ENCODE measurements around the gene SLC6A2.
"Not testable (repeated sequence)": the region's sequence is repeated elsewhere in the genome, so short reads cannot be mapped to it uniquely, and the experiment has no call there.

Gene SLC6A2

DNA sequence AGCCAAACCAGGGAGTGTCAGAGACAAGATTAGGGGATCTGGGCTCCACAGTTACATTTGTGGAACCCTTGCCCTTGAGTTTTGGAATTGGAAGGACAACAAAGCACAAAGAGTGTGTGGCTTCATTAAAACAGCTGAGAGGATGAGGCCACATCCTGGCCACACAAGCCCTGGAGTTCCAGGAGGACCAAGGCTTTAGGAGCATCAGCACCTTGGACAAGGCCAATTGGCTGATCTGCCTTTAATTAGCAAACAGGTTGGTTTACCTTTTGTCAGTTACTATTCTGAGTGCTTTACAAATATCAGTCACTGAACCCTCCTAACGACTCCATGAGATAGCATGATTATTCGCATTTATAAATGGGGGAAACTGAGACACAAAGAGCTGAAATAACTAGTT lies 54.7 kb downstream of the SLC6A2 start:
- DNase-seq (ENCODE audit: low read depth in 2 of 2): no peak

DNA sequence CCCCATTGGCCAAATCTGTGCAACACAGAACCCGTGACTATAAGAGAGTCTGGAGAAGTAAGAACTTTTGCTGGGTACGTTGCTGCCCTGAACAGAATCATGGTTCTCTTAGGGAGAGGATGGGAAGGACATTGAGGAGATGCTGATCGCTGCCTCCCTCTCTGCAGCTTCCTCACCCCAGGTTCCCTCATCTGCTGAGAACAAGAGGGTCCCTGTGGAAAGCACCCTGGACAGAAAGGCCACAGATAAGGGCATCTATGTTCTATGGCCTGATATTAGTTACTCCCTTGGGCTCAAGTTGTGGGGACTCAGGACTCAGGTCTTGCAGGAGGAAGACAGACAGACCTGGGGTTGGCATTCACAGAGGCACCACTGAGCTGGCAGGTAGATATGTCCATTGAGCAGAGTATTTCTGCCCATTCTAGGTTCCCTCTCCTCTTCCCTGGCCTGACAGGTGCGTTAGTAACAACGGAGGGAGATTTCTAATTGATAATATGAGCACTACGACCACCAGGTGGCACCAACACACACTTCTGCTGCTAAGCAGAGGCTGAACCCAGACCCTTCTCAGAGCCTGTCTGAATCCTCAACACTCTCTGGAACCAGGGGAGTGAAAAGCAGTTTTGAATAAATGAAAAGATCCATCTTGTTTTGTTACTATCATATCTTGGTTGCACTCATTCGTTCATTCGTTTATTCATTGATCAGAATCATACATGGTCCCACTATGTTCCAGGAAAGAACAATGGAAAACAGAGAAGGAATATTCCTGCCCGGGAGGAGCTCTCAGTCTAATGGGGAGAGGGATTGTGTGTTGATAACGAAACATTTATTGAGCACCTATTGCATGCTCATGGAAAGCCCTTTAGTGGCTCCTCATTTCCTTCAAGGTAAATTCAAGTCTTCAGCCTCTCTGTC lies 56.4 kb downstream of the SLC6A2 start:
- DNase-seq (ENCODE audit: low read depth in 2 of 2): peak; percentile 10 to 39

GRCh38 chr16:55713103-55713502 lies 57.3 kb downstream of the SLC6A2 start:
- DNase-seq (ENCODE audit: low read depth in 2 of 2): no peak

DNA sequence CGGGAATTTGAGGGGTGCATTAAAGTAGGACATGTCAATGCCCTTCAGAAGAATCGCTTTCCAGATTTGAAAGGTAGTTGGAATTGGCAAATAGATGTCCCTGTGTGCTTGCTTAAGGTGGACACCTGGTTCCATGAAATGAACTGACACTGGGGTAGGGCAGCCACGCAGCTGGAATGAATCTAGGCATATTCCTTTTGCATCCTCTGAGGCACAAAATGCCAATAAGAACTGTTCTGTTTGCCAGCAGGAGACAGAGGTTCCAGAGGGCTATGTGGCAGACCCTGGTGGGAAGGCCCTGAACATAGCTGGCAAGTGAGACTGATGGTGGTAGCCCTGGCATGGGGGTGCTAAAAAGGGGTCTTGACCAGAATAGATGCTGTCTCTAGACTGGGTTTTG lies 61.5 kb downstream of the SLC6A2 start:
- DNase-seq (ENCODE audit: low read depth in 2 of 2): no peak

DNA sequence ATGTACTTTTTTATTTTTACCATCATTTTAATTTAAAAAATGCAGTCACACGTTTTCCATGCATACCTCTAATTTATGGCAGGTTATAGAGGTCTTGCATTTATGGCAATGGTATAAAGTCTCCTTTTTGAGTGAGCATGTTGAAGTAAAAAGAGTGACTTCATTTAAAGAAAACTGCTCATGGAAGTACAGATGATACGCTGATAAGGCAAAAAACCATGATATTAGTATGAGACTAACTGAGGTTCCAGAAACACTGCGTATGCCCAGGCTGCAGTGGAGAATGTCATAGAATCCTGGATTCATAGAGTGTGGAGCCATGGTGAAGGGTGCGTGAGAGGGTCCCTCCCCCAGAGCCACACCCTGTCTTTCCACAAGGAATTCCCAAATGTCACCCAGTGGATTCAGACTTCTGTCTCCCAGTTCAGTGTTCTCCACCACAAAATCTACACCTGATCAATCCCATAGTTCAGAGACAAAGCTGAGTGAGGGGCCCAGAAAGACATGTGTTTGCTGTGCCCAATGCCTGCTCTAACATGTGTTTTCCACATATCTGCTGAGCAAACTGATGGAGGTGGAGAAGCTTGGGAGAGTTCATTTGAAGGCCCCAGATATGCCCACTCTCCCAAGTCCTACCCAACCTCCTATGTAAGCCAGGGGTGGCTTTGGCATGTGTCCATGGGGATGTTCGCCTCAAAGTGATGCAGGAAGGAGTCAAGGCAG lies 69.4 kb downstream of the SLC6A2 start:
- no peak for DNase-seq (ENCODE audit: low read depth in 2 of 2)

DNA sequence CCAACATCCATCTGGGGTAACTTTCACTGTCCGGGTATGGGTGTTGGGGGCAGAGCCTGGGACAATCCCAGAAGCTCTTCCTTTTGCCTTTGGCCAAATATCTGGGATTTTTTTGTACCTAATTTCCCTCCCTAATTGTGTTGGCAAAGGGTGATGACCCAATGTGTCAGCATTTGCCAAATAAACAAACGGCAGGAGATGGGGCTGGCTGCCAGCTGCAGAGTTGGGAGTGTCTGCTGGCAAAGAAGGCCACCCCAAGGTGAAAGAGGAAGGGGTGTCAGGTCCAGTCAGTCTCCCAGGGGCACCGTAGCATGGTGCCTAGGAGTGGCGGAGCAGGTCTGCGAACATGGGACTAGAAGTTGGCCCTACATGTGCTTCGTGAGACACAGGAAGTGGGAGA lies 73.0 kb downstream of the SLC6A2 start:
- DNase-seq (ENCODE audit: low read depth in 2 of 2): no peak

- no peak for DNase-seq (ENCODE audit: low read depth in 2 of 2)
Observed at GRCh38 chr16:55730115-55730514, 74.3 kb downstream of the SLC6A2 start.

GRCh38 chr16:55732496-55732895 lies 76.7 kb downstream of the SLC6A2 start:
- DNase-seq (ENCODE audit: low read depth in 2 of 2): no peak

DNA sequence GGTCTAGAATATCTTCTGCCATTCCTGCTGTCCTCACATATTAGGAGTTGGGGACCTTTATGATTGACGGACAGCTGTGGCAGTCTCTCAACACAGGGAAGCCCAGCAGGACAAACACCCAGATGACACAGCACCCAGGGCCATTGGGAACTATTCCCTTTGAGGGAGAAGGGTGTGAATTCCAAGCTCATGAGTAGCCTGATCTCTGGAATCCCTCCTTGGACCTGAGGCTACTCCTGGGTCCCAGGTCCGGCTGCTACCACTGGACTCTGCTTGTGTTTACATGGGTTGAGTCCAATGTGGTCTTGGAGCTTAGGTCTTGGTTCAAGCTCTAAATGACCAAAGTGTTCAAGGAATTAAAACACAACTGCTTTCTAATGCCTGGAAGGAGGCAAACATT lies 78.9 kb downstream of the SLC6A2 start:
- DNase-seq (ENCODE audit: low read depth in 2 of 2): no peak

- DNase-seq (ENCODE audit: low read depth in 2 of 2): no peak
Observed at GRCh38 chr16:55735120-55735781, 79.5 kb downstream of the SLC6A2 start.

DNA sequence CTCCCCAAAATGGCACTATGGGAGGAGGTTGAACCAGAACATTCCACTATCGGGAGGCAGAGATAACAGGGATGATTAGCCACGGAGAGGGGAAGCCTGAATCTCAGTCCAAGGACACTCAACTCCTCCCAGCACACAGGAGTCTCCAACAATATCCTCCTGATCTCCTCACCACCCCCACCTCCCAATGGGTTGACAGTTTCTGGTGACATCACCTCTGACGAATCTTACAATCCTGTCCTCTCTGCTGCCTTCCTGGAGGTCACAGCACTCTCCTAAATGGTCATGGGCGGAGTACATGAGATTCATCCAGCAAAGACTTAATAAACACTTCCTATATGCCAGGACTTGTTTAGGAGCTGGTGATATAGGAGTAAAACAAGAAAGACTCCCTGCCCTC lies 80.9 kb downstream of the SLC6A2 start:
- no peak for DNase-seq (ENCODE audit: low read depth in 2 of 2)

- no peak for DNase-seq (ENCODE audit: low read depth in 2 of 2)
Observed at GRCh38 chr16:55737318-55737717, 81.5 kb downstream of the SLC6A2 start.

DNA sequence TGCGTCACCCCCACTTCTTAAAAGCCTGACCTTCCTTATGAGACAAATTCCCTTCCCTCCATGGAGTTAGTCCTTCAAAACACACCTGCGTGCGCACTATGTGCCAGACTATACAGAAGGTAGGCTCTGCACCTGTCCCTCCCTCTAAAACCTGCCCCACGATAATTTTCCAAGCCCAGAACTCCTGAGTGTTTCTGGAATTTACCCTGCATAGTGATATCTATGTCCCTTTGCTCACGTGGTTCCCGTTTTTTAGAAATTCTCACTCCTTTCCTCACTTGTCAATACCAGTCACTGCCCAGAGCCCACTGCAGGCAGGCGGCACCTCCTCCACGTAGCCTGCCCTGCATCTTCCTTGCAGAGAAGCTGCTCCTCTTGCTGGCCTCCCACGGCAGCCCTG lies 82.2 kb downstream of the SLC6A2 start:
- DNase-seq (ENCODE audit: low read depth in 2 of 2): no peak

- no peak for DNase-seq (ENCODE audit: low read depth in 2 of 2)
Observed at GRCh38 chr16:55746081-55746480, 90.3 kb downstream of the SLC6A2 start.

GRCh38 chr16:55747785-55748184 lies 92.0 kb downstream of the SLC6A2 start:
- no peak for DNase-seq (ENCODE audit: low read depth in 2 of 2)

GRCh38 chr16:55752465-55753144 lies 96.8 kb downstream of the SLC6A2 start:
- DNase-seq (ENCODE audit: low read depth in 2 of 2): not testable (repeated sequence)

DNA sequence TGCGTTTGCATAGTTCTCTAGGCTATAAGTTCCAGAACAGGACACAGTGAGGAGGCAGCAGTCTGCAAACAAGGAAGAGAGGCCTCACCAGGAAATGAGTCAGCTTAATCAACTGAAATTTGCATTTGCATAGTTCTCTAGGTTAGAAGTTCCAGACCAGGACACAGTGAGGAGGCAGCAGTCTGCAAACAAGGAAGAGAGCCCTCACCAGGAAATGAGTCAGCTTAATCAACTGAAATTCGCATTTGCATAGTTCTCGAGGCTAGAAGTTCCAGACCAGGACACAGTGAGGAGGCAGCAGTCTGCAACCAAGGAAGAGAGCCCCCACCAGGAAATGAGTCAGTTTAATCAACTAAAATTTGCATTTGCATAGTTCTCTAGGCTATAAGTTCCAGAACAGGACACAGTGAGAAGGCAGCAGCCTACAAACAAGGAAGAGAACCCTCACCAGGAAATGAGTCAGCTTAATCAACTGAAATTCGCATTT lies 97.4 kb downstream of the SLC6A2 start:
- DNase-seq (ENCODE audit: low read depth in 2 of 2): not testable (repeated sequence)

Data from stimulated activated CD4-positive, alpha-beta T cell treated with anti-CD3 and anti-CD28 coated beads, Interleukin-15, amount 100 ng/mL, for 48 hours (primary cell).